RWPE1 (cell line): Measurements from ENCODE around the gene PGAP2.

Source experiments
- CTCF ChIA-PET: fragments of 350-600 bp; sonication (Branson Sonifier 250); formaldehyde crosslinking; extraction: SDS; loops from one replicate; lab custom pipeline; 2021; lab: Yijun Ruan, JAX
- POLR2A ChIA-PET: fragments of 400-600 bp; formaldehyde crosslinking; extraction: SDS; loops from one replicate; lab custom pipeline; 2020; ENCODE audit warnings: antibody characterized with exemption; ENCODE audit not compliant: low non-redundant PET; lab: Yijun Ruan, JAX
- DNase-seq: peaks from one replicate; pipeline ENCODE4 v3.0.0; 2012; ENCODE audit warnings: low spot score
- H3K27ac ChIP-seq: fragments of 450-650 bp; 2 replicates; pipeline ENCODE4 v1.5.1; 2017
- TF ChIP-seq, protein P1 (sequence below): fragments of 450-650 bp; conservative IDR thresholded peaks from 2 replicates; pipeline ENCODE4 v1.5.1; 2017; ENCODE audit warnings: low read depth, mild to moderate bottlenecking

The PGAP2 gene

DNA sequence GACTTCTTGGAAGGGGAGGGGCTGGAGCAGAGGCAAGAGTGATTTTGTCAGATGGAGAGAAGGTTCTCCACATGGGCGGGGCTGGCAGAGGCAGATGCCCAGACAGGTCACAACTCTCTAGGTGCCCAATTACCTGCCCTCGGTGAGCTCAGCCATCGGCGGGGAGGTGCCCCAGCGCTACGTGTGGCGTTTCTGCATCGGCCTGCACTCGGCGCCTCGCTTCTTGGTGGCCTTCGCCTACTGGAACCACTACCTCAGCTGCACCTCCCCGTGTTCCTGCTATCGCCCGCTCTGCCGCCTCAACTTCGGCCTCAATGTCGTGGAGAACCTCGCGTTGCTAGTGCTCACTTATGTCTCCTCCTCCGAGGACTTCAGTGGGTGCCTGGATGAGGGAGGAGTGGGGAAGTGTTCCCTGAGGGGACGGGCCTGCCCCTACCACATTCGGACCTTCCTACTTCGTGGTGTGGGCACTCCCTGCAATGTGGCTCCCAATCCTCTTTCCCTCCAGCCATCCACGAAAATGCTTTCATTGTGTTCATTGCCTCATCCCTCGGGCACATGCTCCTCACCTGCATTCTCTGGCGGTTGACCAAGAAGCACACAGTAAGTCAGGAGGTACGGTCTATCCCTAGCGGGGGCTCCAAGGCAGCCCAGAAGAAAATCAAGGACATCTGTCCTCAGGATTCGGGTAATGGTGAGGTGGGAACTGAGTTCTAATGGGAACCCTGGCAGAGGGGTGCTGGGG is 15.6 kb downstream of the PGAP2 start:
- H3K27ac ChIP-seq, result peak overlapping the region; percentile 40
- CTCF ChIA-PET, result interaction anchor here (1.2 kb wide), 2 partner anchors 18 to 249 kb away, joined by 3 read pairs; no protein-coding TSS in a partner anchor
- POLR2A ChIA-PET, result no interaction called here
- DNase-seq, result no peak
- TF ChIP-seq, protein P1, sequence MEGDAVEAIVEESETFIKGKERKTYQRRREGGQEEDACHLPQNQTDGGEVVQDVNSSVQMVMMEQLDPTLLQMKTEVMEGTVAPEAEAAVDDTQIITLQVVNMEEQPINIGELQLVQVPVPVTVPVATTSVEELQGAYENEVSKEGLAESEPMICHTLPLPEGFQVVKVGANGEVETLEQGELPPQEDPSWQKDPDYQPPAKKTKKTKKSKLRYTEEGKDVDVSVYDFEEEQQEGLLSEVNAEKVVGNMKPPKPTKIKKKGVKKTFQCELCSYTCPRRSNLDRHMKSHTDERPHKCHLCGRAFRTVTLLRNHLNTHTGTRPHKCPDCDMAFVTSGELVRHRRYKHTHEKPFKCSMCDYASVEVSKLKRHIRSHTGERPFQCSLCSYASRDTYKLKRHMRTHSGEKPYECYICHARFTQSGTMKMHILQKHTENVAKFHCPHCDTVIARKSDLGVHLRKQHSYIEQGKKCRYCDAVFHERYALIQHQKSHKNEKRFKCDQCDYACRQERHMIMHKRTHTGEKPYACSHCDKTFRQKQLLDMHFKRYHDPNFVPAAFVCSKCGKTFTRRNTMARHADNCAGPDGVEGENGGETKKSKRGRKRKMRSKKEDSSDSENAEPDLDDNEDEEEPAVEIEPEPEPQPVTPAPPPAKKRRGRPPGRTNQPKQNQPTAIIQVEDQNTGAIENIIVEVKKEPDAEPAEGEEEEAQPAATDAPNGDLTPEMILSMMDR, result no peak

DNA sequence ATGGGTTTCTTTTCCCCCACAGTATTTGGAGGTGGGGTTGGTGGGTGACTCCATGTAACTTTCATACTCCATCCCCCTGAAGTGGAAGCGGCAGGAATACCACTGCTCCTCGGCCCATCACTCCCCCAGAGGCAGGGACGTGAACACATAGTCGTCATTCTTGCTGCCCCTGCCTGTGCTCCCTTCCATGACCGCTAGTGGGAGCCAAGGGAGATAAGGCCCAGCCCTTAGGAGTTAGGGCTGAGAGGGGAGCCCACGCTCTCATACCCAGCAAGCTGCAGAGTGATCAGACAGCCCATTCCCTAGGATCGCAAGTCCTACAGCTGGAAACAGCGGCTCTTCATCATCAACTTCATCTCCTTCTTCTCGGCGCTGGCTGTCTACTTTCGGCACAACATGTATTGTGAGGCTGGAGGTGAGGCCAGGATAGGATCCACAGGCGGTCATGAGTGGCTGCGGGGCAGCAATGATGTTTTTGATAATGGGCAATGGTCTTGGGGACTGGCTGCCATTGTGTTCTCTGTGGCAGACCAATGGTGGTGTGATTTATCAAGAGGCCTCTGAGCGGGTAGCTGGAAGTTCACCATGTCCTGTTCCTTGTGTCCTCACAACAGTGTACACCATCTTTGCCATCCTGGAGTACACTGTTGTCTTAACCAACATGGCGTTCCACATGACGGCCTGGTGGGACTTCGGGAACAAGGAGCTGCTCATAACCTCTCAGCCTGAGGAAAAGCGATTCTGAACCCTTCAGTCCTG is 16.5 kb downstream of the PGAP2 start:
- DNase-seq, result no peak
- CTCF ChIA-PET, result interaction anchor here (0.6 to 1.0 kb wide), 3 partner anchors 14 to 165 kb away, joined by 3 read pairs; no protein-coding TSS in a partner anchor
- TF ChIP-seq, protein P1, result no peak; the same call in none of the 2 replicates
- no peak overlapping the region for H3K27ac ChIP-seq
- POLR2A ChIA-PET, result no interaction called here

DNA sequence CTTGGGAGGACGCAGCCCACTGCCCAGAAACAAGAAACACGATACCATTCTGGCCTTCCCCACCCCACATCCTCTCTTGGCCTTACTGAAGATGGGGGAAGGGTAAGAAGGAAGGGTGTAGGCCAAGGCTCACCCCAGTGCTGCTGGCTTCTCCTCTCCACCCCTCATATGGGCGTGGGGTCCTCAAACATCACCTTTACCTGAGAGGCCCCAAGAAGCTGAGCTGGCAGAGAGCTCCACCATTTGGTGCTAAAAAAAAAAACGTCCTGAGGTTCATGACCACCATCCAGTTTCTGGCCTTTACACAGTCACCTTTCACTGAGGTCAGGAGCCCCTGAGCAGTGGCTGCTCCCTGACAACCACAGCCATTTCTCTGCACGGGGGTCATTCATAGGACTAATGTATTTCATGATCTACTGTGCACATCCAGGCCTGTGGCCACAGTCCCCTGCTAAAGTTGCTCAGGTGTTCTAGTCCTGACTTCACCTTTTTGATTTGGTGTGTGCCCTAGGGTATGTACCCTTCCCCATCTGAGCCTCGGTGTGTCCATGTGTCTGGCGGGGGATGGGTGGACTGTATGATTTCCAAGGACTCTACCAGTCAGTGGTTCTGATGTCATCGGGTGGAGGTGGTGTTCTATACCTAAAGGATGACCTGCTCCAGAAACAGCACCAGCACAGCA is 17.3 kb downstream of the PGAP2 start:
- no peak overlapping the region for H3K27ac ChIP-seq
- CTCF ChIA-PET, result interaction anchor here (0.6 to 1.0 kb wide), 3 partner anchors 13 to 164 kb away, joined by 3 read pairs; no protein-coding TSS in a partner anchor
- POLR2A ChIA-PET, result no interaction called here
- TF ChIP-seq, protein P1, result no peak
- no peak for DNase-seq

DNA sequence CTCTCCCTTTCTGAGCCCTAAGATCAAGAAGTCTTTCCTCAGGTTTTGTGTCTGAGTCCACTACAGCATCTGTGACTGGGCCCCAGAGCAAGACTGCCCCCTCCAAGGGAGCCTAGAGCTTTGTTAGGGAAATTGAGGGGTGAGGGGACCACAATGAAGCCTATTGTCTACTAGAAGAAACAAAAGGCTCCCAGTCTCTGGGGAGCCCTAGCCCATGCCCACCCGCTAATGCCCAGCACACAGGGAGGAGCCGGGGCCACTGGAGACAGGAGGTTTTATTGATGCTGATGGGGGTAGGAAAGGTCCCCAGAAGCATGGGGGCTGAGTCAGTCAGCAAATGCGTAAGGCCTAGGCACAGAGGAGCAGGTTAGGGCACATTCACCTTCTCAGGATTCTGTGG is 18.4 kb downstream of the PGAP2 start:
- DNase-seq, result no peak
- TF ChIP-seq, protein P1, result no peak
- peak overlapping the region; percentile 27; the same call in 1 of the 2 replicates for H3K27ac ChIP-seq
- ChIA-PET CTCF (no interaction called here), POLR2A (no interaction called here)

DNA sequence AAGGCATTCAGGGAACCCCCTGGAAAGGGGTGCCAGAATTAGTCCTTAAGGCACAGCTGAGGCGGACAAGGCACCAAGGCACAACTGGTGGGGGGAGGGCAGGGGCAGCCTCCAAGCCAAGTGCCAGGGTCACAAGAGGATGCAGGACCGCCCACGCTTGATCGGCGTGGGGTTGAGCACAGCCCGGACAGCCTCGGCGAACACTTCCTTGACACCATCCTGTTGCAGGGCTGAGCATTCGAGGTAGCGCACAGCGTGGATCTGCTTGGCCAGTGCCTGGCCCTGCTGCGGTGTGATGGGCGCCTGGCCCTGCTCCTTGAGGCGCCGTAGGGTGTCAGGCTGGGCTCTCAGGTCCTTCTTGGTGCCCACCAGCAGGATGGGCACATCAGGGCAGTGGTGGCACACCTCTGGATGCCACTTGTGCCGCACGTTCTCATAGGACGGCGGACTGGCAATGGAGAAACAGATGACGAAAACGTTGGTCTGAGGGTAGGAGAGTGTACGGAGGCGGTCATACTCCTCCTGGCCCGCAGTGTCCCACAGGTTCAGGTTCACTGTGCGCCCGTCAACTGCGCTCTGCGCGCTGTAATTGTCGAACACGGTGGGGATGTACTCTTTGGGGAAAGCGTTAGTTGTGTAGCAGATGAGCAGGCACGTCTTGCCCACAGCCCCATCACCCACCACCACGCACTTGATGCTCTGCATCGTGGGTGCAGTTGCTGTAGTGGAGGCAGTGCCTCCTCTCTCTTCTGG is 19.2 kb downstream of the PGAP2 start:
- CTCF ChIA-PET, result interaction anchor here (0.6 to 0.7 kb wide), 3 partner anchors 18 to 20 kb away, joined by 3 to 5 read pairs (median 3); no protein-coding TSS in a partner anchor
- DNase-seq, result no peak
- TF ChIP-seq, protein P1, result no peak
- H3K27ac ChIP-seq, result no peak overlapping the region
- POLR2A ChIA-PET, result interaction anchor here (0.5 to 0.6 kb wide), 2 partner anchors 13 to 221 kb away, joined by 3 to 4 read pairs; no protein-coding TSS in a partner anchor
